ENCODE results near the gene ITGA7. TPM values are rescaled to one million over a fixed set of nuclear protein-coding genes. Genes with fewer than 3 reads are reported as not detected.

Gene ITGA7
- total RNA-seq, 2 experiments from 2014 or later, result 3.1 TPM

DNA sequence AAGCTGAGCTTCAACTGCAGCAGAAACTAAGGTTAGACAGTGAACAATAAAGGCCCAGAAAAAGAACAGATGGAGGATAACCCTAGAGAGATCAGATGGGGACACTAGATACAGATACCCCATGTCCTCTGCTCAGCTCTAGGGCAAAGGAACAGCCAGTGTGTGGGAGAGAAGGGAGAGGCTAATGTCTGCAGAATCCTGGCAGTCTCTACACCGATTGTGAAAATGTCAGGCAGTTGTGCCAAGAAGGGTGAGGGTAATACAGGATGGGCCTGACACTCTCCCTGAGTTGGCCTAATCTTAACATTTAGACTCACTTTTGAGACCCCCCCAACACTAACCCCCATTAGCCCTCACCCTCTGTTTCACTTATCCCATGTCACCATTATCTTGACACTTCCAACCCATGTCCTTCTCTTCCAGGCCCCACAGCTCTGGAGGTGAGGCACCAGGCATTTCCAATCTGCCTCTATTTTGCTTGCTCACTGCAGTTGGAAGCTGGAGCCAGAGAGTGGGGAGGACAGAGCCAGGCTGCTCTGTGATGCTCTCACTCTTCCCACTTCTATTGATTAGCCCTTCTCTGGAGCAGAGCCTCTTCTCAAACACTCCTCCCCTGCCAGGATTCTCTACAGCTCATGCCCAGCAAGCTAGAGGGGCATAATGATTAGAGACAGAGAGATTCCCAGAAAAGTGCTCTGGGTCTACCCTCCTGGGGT is 5.2 kb upstream of the ITGA7 start:
- Mint-ChIP-seq H3K4me1 (peaks cover 35% of the 10 kb centered on the region), H3K9me3 (no peaks in the 10 kb centered on the region)
- CTCF ChIA-PET, result interaction anchor here (1.5 kb wide), 1 partner anchor 12 kb away, joined by 7 read pairs; no protein-coding TSS in a partner anchor

DNA sequence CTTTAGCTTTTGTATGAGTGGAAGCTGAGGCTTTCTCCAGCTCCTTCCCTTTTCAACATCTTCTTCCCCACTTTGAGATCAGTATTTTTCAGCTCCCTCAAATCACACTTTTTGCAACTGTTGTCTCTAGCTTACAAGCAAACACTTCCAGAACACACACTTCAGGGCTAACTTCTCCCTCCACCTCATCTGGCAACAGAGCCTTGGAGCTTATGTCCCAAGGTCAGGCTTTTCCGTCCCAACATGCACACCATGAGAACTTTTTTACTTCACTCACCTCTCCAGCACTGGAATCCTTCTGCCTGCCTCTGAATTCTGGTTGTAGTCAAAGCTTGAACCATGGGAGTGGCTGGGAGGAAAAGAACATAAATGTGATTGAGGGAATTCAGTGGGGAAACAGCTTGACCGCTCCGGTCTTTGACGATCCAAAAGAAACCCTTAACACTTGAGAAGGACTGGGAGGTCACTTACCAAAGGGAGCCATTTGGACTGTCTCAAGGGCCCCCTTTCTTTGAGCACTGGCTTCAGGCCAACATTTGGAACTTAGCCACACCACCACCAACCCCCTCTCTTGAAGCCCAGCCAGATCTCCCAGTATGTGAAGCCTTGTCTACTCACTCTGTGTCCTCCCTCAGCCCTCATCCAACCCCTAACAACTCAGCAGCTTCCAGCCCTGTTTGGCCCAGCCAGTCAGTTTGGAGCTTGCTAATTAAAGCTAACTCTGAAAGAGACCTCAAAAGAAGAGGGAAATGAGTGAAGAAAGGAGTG is 4.3 kb upstream of the ITGA7 start:
- peaks cover 3% of the 10 kb centered on the region for H3K36me3 Mint-ChIP-seq (ENCODE audit: low read depth)
- H3K4me3 Mint-ChIP-seq, result no peak overlapping the region
- H3K27ac Mint-ChIP-seq, result no peak overlapping the region
- H3K27me3 Mint-ChIP-seq, result peaks cover 45% of the 10 kb centered on the region
- H3K9me3 Mint-ChIP-seq, result no peaks in the 10 kb centered on the region
- DNase-seq, result no peak
- CTCF ChIA-PET, result interaction anchor here (1.5 kb wide), 1 partner anchor 13 kb away, joined by 7 read pairs; no protein-coding TSS in a partner anchor
- POLR2A ChIA-PET, result interaction anchor here (0.6 kb wide), 1 partner anchor 72 kb away, joined by 5 read pairs; no protein-coding TSS in a partner anchor
- H3K4me1 Mint-ChIP-seq, result peaks cover 31% of the 10 kb centered on the region

More for the DNA sequence above, 5.2 kb upstream of the ITGA7 start:
- POLR2A ChIA-PET, result interaction anchor here (0.6 kb wide), 1 partner anchor 73 kb away, joined by 5 read pairs; no protein-coding TSS in a partner anchor
- Mint-ChIP-seq H3K27me3 (peaks cover 41% of the 10 kb centered on the region), H3K36me3 (ENCODE audit: low read depth) (peaks cover 11% of the 10 kb centered on the region), H3K4me3 (no peak overlapping the region), H3K27ac (no peak overlapping the region)
- no peak for DNase-seq

DNA sequence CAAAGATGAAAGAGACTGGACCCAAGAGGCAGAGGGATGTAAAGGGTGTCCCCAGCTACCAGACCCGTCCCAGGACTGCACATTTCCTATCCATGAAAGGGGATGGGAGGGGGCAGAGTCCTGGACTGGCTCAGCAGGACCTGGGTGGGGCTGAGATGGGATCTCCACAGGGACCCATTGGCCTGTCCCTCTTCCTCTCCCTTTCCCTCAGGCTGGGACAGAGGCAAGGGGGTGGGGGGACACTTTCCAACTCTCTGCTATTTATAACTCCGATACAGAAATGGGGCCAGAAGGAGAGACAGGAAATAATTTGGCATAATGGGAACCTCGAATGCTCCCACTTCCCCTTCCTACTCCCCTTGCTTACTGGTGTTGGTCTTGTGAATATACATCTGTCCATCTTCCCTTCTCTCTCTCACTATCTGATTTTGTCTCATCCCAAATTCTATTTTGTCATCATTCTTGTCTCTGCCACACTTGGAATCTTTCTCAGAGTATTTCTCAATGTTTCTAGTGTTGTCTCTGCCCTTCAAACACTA is 1.1 kb upstream of the ITGA7 start:
- Mint-ChIP-seq H3K27me3 (peaks cover 49% of the 10 kb centered on the region), H3K36me3 (ENCODE audit: low read depth) (no peaks in the 10 kb centered on the region), H3K9me3 (no peaks in the 10 kb centered on the region), H3K4me3 (peak overlapping the region; percentile 70), H3K27ac (no peak overlapping the region), H3K4me1 (peaks cover 20% of the 10 kb centered on the region)
- ChIA-PET CTCF (no interaction called here), POLR2A (no interaction called here)
- no peak for DNase-seq

- peak overlapping the region; percentile 61 for H3K4me3 Mint-ChIP-seq
- H3K36me3 Mint-ChIP-seq (ENCODE audit: low read depth), result no peaks in the 10 kb centered on the region
- H3K9me3 Mint-ChIP-seq, result no peaks in the 10 kb centered on the region
- DNase-seq, result no peak
- POLR2A ChIA-PET, result no interaction called here
- no peak overlapping the region for H3K27ac Mint-ChIP-seq
- H3K4me1 Mint-ChIP-seq, result peaks cover 20% of the 10 kb centered on the region
- H3K27me3 Mint-ChIP-seq, result peaks cover 41% of the 10 kb centered on the region
- CTCF ChIA-PET, result interaction anchor here (1.2 to 1.7 kb wide), 2 partner anchors 16 to 17 kb away, joined by 3 read pairs; no protein-coding TSS in a partner anchor
Measured at GRCh38 chr12:55707219-55707671, 459 bp downstream of the ITGA7 start.

- H3K27me3 Mint-ChIP-seq, result peaks cover 36% of the 10 kb centered on the region
- DNase-seq, result no peak
- POLR2A ChIA-PET, result no interaction called here
- CTCF ChIA-PET, result interaction anchor here (1.0 to 1.8 kb wide), 6 partner anchors 15 to 60 kb away, joined by 3 to 6 read pairs (median 3); no protein-coding TSS in a partner anchor
- H3K36me3 Mint-ChIP-seq (ENCODE audit: low read depth), result no peaks in the 10 kb centered on the region
- no peak overlapping the region for H3K27ac Mint-ChIP-seq
- no peaks in the 10 kb centered on the region for H3K9me3 Mint-ChIP-seq
- H3K4me3 Mint-ChIP-seq, result peak overlapping the region; percentile 61
- H3K4me1 Mint-ChIP-seq, result peaks cover 20% of the 10 kb centered on the region
Measured at GRCh38 chr12:55706568-55707218, 1.0 kb downstream of the ITGA7 start.

DNA sequence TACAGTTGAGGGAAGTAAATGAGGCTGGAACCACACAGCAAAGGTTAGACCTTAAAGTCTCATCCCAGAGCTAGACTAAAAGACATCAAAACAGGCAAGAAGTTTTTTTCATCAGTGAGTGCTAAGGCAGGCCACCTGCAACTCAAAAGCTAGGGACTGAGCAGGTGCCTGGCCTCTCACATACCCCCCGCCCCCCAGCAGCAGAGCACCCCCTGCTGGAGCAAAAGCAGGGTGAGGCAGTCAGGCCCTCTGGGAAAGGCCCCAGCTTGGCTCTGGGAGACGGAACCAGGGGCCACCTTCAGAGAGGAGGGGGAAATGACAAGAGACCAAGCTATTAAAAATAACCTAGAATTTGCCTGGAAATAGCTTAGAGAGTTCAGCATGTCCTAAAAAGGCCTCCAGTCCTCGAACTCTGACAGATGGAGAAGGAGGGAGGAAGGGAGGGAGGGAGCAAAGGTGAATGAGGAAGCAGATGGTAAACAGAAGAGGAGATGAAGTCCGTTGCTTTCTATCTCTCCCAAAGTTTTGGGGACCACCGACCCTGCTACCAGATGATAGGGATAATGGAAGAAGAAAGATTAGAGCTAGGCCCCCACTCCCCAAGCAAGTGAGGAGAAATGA is 1.8 kb downstream of the ITGA7 start:
- Mint-ChIP-seq H3K27ac (no peak overlapping the region), H3K9me3 (no peaks in the 10 kb centered on the region), H3K36me3 (ENCODE audit: low read depth) (no peaks in the 10 kb centered on the region), H3K4me1 (peaks cover 20% of the 10 kb centered on the region), H3K4me3 (no peak overlapping the region), H3K27me3 (peaks cover 34% of the 10 kb centered on the region)
- CTCF ChIA-PET, result interaction anchor here (1.0 to 1.8 kb wide), 9 partner anchors 10 to 59 kb away, joined by 3 to 7 read pairs (median 3); partner anchors contain the start of gene BLOC1S1
- DNase-seq, result no peak
- POLR2A ChIA-PET, result interaction anchor here (0.9 kb wide), 1 partner anchor 10 kb away, joined by 5 read pairs; the partner anchor contains the start of gene BLOC1S1

DNA sequence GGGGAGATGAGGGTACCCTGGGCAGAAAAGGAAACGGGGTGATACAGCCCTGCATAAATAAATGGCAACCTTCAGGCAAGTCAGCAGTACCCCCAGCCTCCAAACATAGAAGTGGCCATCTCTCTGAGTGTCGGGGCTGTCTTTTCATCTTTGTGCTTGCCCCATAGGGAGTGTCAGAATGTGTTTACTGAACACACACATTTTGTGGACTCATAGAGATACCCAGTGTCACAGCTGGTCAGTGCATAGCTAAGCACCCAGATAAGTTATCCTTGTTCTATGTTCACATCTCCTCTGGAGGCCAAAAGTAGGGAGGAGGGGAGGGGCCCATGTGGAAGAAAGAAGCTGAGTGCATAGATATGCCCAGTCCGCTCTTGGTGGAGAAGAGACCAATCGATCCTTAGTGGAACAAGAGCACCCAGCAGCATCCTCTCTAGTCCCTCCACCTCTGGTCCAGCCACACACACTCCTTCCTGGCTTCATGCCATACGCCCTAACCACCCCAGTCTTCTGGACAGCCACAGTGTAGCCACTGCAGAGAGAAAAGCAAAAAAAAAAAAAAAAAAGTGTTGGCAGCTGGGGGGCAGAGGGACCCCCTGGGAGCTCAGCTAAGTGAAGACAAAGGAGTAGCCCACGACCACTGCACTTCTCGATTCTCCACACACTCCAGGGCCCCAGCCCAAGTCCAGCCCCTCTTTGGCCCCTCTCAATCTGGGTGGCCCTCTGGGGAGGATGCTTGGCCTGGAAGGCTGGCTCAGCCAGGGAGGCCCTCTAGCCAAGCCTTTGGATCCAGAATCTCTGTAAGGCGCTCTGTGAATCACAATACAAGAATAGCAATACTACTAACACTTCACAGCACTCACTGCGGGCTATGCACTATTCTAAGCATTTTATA is 2.6 kb downstream of the ITGA7 start:
- H3K9me3 Mint-ChIP-seq, result no peaks in the 10 kb centered on the region
- H3K27me3 Mint-ChIP-seq, result peaks cover 30% of the 10 kb centered on the region
- no peak overlapping the region for H3K27ac Mint-ChIP-seq
- ChIA-PET CTCF (interaction anchor here (1.0 to 1.8 kb wide), 7 partner anchors 11 to 58 kb away, joined by 3 to 7 read pairs (median 3); partner anchors contain the start of gene BLOC1S1), POLR2A (interaction anchor here (0.9 kb wide), 1 partner anchor 11 kb away, joined by 5 read pairs; the partner anchor contains the start of gene BLOC1S1)
- no peaks in the 10 kb centered on the region for H3K36me3 Mint-ChIP-seq (ENCODE audit: low read depth)
- peaks cover 20% of the 10 kb centered on the region for H3K4me1 Mint-ChIP-seq
- H3K4me3 Mint-ChIP-seq, result no peak overlapping the region
- no peak for DNase-seq

DNA sequence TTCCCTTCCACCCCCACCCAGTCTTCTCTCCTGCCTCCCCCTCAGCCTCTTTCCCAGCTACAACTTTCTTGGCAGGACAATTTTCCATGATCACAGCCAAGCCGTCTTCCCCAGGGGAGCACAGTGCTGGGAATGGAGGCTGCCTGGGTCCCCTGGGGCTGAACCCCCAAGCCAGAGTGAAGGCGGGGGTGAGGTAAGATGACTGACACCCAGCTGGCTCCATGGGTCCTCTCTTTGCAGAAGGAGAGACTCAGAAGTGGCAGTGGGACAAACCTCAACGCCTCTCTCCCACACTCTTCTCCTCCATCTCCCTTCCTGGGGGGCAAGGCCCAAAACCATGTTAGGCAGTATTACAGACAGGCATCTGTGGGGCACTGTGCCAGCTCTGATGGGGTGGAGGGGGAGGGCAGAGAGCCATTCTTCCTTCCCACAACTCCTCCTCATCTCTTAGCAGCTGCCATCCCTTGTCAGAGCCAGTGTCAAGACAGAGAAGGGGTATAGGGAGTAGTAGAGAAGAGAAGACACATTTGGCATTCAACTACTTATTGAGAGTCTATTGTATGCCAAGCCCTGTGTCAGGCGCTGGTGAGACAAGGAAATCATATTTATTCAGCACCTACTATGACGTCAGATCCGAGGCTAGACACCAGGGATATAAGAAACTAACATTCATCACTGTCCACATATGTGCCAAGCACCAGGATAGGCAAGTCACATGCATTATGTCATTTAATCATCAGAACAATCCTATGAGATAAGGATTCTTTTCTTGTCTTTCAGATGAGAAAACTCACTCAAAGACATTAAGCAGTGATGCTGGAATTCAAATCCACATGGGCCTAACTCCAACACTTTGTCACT is 3.6 kb downstream of the ITGA7 start:
- no peak overlapping the region for H3K4me3 Mint-ChIP-seq
- H3K9me3 Mint-ChIP-seq, result no peaks in the 10 kb centered on the region
- peaks cover 18% of the 10 kb centered on the region for H3K4me1 Mint-ChIP-seq
- ChIA-PET CTCF (no interaction called here), POLR2A (no interaction called here)
- DNase-seq, result no peak
- no peak overlapping the region for H3K27ac Mint-ChIP-seq
- peaks cover 22% of the 10 kb centered on the region for H3K27me3 Mint-ChIP-seq
- H3K36me3 Mint-ChIP-seq (ENCODE audit: low read depth), result no peaks in the 10 kb centered on the region

GRCh38 chr12:55703288-55703687 is 4.4 kb downstream of the ITGA7 start:
- Mint-ChIP-seq H3K36me3 (ENCODE audit: low read depth) (no peaks in the 10 kb centered on the region), H3K9me3 (no peaks in the 10 kb centered on the region), H3K27ac (no peak overlapping the region), H3K4me1 (peaks cover 11% of the 10 kb centered on the region), H3K4me3 (no peak overlapping the region), H3K27me3 (peaks cover 14% of the 10 kb centered on the region)
- DNase-seq, result no peak
- ChIA-PET CTCF (no interaction called here), POLR2A (no interaction called here)

DNA sequence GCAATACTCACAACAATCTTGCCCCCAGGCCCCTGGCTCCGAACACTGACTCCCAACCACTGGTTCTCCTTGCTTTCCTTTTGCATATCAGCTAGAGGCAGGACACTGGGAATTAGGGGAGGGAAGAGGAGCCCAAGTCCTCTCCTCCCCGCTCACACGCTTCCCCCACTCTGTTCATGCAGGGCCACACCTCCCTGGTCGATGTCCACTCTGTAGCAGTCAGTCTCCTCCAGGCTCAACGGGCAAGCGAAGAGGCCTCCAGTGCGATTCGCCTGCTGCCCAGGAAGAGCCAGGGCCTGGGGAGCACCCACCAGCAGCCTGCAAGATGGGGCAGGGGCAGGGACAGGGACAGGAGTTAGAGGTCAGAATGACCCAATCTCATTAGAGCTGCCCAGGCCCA is 4.8 kb downstream of the ITGA7 start:
- Mint-ChIP-seq H3K9me3 (no peaks in the 10 kb centered on the region), H3K4me3 (no peak overlapping the region), H3K27me3 (peaks cover 11% of the 10 kb centered on the region), H3K27ac (no peak overlapping the region), H3K4me1 (peaks cover 7% of the 10 kb centered on the region), H3K36me3 (ENCODE audit: low read depth) (no peaks in the 10 kb centered on the region)
- DNase-seq, result no peak
- CTCF ChIA-PET, result no interaction called here
- POLR2A ChIA-PET, result no interaction called here
